ENCODE measurements around the gene CCNJL.

CCNJL gene

GRCh38 chr5:160287378-160288051 is 24.8 kb downstream of the CCNJL start:
- H3K27ac ChIP-seq = no peak overlapping the region
- no peaks in the 10 kb centered on the region for H3K36me3 ChIP-seq (replicated peaks)
- DNase-seq = peak; percentile 11
- H3K4me3 ChIP-seq (ENCODE audit: low read depth, low read length) = no peak overlapping the region
- H3K27me3 ChIP-seq (replicated peaks) = no peaks in the 10 kb centered on the region
- in situ Hi-C loops (cut with HindIII; ENCODE audit: low pct_ligation_motif_present, low sequenced_read_pairs) = no loop called here
- no peak for TF ChIP-seq CTCF (IDR thresholded peaks at IDR 0.05; ENCODE audit: low read depth, low read length, missing control alignments)

- H3K27ac ChIP-seq = no peak overlapping the region
- DNase-seq = no peak
- H3K4me3 ChIP-seq (ENCODE audit: low read depth, low read length) = no peak overlapping the region
- H3K27me3 ChIP-seq (replicated peaks) = no peaks in the 10 kb centered on the region
- no peak for TF ChIP-seq CTCF (IDR thresholded peaks at IDR 0.05; ENCODE audit: low read depth, low read length, missing control alignments)
- H3K36me3 ChIP-seq (replicated peaks) = no peaks in the 10 kb centered on the region
- in situ Hi-C loops (cut with HindIII; ENCODE audit: low pct_ligation_motif_present, low sequenced_read_pairs) = no loop called here
Observed at GRCh38 chr5:160286947-160287346, 25.4 kb downstream of the CCNJL start.

- in situ Hi-C loops (cut with HindIII; ENCODE audit: low pct_ligation_motif_present, low sequenced_read_pairs) = no loop called here
- no peak for TF ChIP-seq CTCF (IDR thresholded peaks at IDR 0.05; ENCODE audit: low read depth, low read length, missing control alignments)
- Histone ChIP-seq H3K27me3 (replicated peaks) (no peaks in the 10 kb centered on the region), H3K36me3 (replicated peaks) (no peaks in the 10 kb centered on the region), H3K4me3 (ENCODE audit: low read depth, low read length) (no peak overlapping the region), H3K27ac (no peak overlapping the region)
- no peak for DNase-seq
Observed at GRCh38 chr5:160285316-160285715, 27.0 kb downstream of the CCNJL start.

GRCh38 chr5:160284291-160284873 is 28.0 kb downstream of the CCNJL start:
- in situ Hi-C loops (cut with HindIII; ENCODE audit: low pct_ligation_motif_present, low sequenced_read_pairs) = no loop called here
- TF ChIP-seq CTCF (IDR thresholded peaks at IDR 0.05; ENCODE audit: low read depth, low read length, missing control alignments) = no peak
- H3K4me3 ChIP-seq (ENCODE audit: low read depth, low read length) = no peak overlapping the region
- H3K36me3 ChIP-seq (replicated peaks) = peaks cover 2% of the 10 kb centered on the region
- H3K27me3 ChIP-seq (replicated peaks) = no peaks in the 10 kb centered on the region
- DNase-seq = no peak
- no peak overlapping the region for H3K27ac ChIP-seq

GRCh38 chr5:160281275-160281674 is 31.1 kb downstream of the CCNJL start:
- Histone ChIP-seq H3K27ac (no peak overlapping the region), H3K4me3 (ENCODE audit: low read depth, low read length) (no peak overlapping the region), H3K27me3 (replicated peaks) (no peaks in the 10 kb centered on the region), H3K36me3 (replicated peaks) (peaks cover 2% of the 10 kb centered on the region)
- in situ Hi-C loops (cut with HindIII; ENCODE audit: low pct_ligation_motif_present, low sequenced_read_pairs) = no loop called here
- TF ChIP-seq CTCF (IDR thresholded peaks at IDR 0.05; ENCODE audit: low read depth, low read length, missing control alignments) = no peak
- DNase-seq = no peak

Measured in brain microvascular endothelial cell (primary cell).